GM19468 (cell line): ENCODE results near the gene ARHGAP44.
"Not testable (repeated sequence)": the region's sequence is repeated elsewhere in the genome, so short reads cannot be mapped to it uniquely, and the experiment has no call there.

Experiments used
- ATAC-seq: cut with Tn5 transposase; IDR thresholded peaks from one replicate; pipeline ENCODE4 v1.9.1; 2021; ENCODE audit warnings: mild to moderate bottlenecking, moderate library complexity, moderate number of reproducible peaks; ENCODE audit not compliant: unreplicated experiment; ENCODE audit errors: extremely low read depth

ARHGAP44 gene

GRCh38 chr17:12958786-12959185 lies 169.5 kb downstream of the ARHGAP44 start:
- no peak for ATAC-seq

- no peak for ATAC-seq
These were observed 170.1 kb downstream of the ARHGAP44 start for GRCh38 chr17:12959441-12959840.

GRCh38 chr17:12961655-12962054 lies 172.4 kb downstream of the ARHGAP44 start:
- no peak for ATAC-seq

- no peak for ATAC-seq
These were observed 174.2 kb downstream of the ARHGAP44 start for GRCh38 chr17:12963505-12963904.

- no peak for ATAC-seq
These were observed 174.9 kb downstream of the ARHGAP44 start for GRCh38 chr17:12964162-12964561.

GRCh38 chr17:12964840-12965239 lies 175.5 kb downstream of the ARHGAP44 start:
- ATAC-seq: no peak

GRCh38 chr17:12965988-12966387 lies 176.7 kb downstream of the ARHGAP44 start:
- no peak for ATAC-seq

GRCh38 chr17:12966413-12966812 lies 177.1 kb downstream of the ARHGAP44 start:
- ATAC-seq: no peak

- ATAC-seq: no peak
These were observed 178.7 kb downstream of the ARHGAP44 start for GRCh38 chr17:12967962-12968361.

GRCh38 chr17:12973496-12974004 lies 184.3 kb downstream of the ARHGAP44 start:
- ATAC-seq: no peak

- no peak for ATAC-seq
These were observed 184.8 kb downstream of the ARHGAP44 start for GRCh38 chr17:12974005-12974531.

- ATAC-seq: no peak
These were observed 187.9 kb downstream of the ARHGAP44 start for GRCh38 chr17:12977008-12977751.

GRCh38 chr17:12978787-12979186 lies 189.5 kb downstream of the ARHGAP44 start:
- ATAC-seq: not testable (repeated sequence)

- no peak for ATAC-seq
These were observed 189.9 kb downstream of the ARHGAP44 start for GRCh38 chr17:12979246-12979645.

GRCh38 chr17:12979826-12980500 lies 190.7 kb downstream of the ARHGAP44 start:
- no peak for ATAC-seq

GRCh38 chr17:12982224-12982623 lies 192.9 kb downstream of the ARHGAP44 start:
- no peak for ATAC-seq

GRCh38 chr17:12983991-12984884 lies 194.9 kb downstream of the ARHGAP44 start:
- ATAC-seq: no peak

GRCh38 chr17:12985431-12986293 lies 196.4 kb downstream of the ARHGAP44 start:
- ATAC-seq: no peak

GRCh38 chr17:12987120-12987519 lies 197.8 kb downstream of the ARHGAP44 start:
- no peak for ATAC-seq
